Fibroblast of skin of scalp (primary cell): Measurements from ENCODE around the gene NEURL1.

ENCODE experiments used
- DNase-seq: peaks from one replicate; pipeline ENCODE4 v3.0.0-alpha.2; 2013

NEURL1 gene

GRCh38 chr10:103547391-103547946 lies 54.0 kb downstream of the NEURL1 start:
- no peak for DNase-seq

GRCh38 chr10:103548006-103548405 lies 54.5 kb downstream of the NEURL1 start:
- no peak for DNase-seq

GRCh38 chr10:103548581-103549348 lies 55.3 kb downstream of the NEURL1 start:
- DNase-seq, result no peak

- DNase-seq, result no peak
Observed at GRCh38 chr10:103549349-103549685, 55.8 kb downstream of the NEURL1 start.

- DNase-seq, result no peak
Observed at GRCh38 chr10:103550229-103550628, 56.7 kb downstream of the NEURL1 start.

- DNase-seq, result no peak
Observed at GRCh38 chr10:103551619-103552602, 58.4 kb downstream of the NEURL1 start.

- DNase-seq, result no peak
Observed at GRCh38 chr10:103552856-103553742, 59.6 kb downstream of the NEURL1 start.

GRCh38 chr10:103553743-103554487 lies 60.4 kb downstream of the NEURL1 start:
- no peak for DNase-seq

- peak; percentile 63 for DNase-seq
Observed at GRCh38 chr10:103554488-103555324, 61.2 kb downstream of the NEURL1 start.

- no peak for DNase-seq
Observed at GRCh38 chr10:103555325-103555649, 61.8 kb downstream of the NEURL1 start.

- DNase-seq, result no peak
Observed at GRCh38 chr10:103555712-103556111, 62.2 kb downstream of the NEURL1 start.

- DNase-seq, result no peak
Observed at GRCh38 chr10:103556383-103557007, 63.0 kb downstream of the NEURL1 start.

GRCh38 chr10:103557455-103557854 lies 64.0 kb downstream of the NEURL1 start:
- DNase-seq, result no peak

GRCh38 chr10:103558911-103559310 lies 65.4 kb downstream of the NEURL1 start:
- no peak for DNase-seq

- no peak for DNase-seq
Observed at GRCh38 chr10:103559776-103560175, 66.3 kb downstream of the NEURL1 start.

GRCh38 chr10:103560886-103561285 lies 67.4 kb downstream of the NEURL1 start:
- no peak for DNase-seq

GRCh38 chr10:103562383-103562782 lies 68.9 kb downstream of the NEURL1 start:
- DNase-seq, result no peak

GRCh38 chr10:103563231-103564115 lies 70.0 kb downstream of the NEURL1 start:
- no peak for DNase-seq

GRCh38 chr10:103564116-103564501 lies 70.6 kb downstream of the NEURL1 start:
- no peak for DNase-seq
